Measurements from ENCODE around the gene MTMR10.

The MTMR10 gene

GRCh38 chr15:30917013-30917412 lies 74.4 kb downstream of the MTMR10 start:
- DNase-seq = no peak

DNA sequence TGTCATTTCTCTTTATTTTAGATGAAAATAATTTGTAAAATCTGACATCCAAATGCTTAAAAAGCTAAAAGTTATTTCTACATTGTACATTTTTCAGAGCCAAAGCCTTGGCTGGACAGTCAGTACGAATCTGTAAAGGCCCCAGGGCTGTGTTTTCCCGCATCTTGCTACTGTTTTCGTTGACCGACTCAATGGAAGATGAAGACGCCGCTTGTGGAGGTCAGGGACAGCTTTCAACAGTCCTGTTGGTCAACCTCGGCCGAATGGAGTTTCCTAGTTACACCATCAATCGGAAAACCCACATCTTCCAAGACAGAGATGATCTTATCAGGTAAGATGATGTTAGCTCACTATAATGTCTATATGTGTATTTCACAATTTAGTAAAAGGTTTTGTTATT lies 77.7 kb downstream of the MTMR10 start:
- no peak for DNase-seq

DNA sequence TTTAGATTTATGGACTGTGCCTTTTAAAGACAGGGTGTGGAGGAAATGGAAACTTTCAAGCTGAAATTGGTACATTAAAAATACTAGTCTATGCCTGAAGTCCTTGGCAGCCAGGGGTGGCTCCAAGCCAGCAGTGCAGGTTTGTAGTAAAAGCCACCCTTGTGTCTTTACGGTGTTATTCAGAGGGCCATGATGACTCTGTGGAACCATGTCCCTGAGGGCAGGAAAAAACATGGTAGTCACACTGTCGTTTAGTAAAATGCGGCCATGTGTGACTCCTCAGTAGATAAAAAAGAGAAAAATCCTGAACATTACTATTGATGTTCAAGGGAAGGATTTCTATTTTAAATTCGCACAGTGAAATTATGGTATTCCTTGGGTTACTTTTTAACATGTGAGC lies 85.1 kb downstream of the MTMR10 start:
- no peak for DNase-seq

DNA sequence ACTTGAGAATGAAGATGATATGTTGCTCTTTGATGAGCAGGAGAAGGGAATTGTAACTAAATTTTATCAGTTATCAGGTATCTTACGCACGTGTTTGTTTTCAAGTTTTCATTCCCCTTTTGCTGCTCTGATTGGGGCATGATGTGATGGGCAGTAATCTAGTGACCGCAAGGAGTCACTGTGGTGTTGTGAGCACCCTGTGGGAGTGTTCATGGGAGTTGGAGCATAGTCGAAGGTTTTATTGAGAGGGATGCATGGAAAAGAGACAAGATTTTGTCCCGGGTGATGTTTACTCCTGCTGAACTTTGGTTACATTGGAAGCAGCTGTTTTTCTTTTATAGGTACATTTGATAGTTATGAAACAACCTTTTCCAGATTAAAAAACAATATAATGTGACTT lies 85.6 kb downstream of the MTMR10 start:
- no peak for DNase-seq

- no peak for DNase-seq
Measured at GRCh38 chr15:30904812-30905211, 86.6 kb downstream of the MTMR10 start.

DNA sequence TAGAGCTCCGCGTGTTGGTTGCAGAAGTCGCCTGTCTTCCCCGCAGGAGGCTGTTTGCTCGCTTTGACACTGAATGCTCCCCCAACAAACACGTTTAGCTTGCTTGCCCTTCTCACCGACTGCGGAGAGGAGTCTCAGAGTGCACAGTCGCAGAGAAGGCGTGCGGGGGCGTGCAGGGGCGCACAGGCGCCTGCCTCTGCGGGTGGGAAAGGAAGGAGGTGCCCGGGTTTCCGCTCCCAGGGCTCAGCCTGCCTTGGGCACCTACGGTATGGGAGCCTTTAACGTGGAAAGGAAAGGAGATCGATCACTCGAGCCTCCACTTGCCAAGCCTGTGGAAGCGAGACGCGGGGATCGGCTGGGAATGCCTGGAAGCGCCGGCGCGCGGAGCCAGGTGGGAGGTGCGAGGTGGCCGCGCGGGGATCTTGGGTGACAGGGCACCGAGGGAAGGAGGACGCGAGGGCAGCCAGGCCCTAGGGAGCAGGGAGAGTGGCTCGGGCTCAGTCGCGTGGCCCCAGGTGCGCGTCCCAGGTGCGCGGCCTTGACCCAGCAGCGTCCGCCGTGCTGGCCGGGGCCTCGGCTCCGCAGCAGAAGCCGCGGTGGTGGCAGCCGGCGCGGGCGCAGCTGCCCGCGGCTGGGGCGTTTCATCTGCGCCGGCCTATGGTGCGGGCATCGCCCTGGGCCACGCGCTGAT lies 87.8 kb downstream of the MTMR10 start, which contains the start of gene FAN1:
Gene FAN1 (plus strand): TSS at position 419 of the 691 bp plus-strand sequence. CDS start 749 bp downstream, outside the sequence.
- no peak for DNase-seq

- DNase-seq = no peak
Measured at GRCh38 chr15:30901889-30902288, 89.5 kb downstream of the MTMR10 start.

DNA sequence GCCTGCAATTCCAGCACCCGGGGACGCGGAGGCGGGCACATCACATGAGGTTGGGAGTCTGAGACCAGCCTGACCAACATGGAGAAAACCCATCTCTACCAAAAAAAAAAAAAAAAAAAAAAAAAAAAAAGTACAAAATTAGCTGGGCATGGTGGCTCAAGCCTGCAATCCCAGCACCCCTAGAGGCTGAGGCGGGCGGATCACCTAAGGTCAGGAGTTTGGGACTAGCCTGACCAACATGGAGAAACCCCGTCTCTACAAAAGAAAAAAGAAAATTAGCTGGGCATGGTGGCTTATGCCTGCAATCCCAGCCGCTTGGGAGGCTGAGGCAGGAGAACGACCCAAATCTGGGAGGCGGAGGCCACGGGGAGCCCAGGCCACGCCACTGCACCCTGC lies 95.2 kb downstream of the MTMR10 start:
- DNase-seq = no peak

DNA sequence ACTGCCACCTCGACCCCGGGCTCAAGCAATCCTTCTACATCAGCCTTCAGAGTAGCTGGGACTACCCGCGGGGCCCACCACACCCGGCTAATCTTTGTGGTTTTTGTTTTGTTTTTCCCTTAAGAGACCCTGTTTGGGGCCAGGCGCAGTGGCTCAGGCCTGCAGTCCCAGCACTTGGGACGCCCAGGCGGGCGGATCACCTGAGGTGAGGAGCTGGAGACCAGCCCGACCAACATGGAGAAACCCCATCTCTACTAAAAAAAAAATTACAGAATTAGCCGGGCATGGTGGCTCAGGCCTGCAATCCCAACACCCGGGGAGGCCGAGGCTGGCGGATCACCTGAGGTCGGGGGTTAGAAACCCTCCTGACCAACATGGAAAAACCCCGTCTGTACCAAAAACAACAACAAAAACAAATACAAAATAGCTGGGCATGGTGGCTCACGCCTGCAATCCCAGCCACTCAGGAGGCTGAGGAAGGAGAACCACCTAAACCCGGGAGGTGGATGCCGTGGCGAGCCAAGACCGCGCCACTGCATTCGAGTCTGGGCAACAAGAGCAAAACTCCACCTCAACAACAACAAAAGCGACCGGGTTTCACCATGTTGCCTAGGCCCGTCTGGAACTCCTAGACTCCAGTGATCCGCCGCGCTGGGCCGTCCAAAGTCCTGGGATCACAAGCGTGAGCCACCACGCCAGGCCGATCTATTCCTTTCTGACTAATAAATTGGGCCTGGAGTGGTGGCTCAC lies 95.8 kb downstream of the MTMR10 start:
- DNase-seq = no peak

GRCh38 chr15:30889196-30889595 lies 102.2 kb downstream of the MTMR10 start:
- no peak for DNase-seq
